GM19351 (cell line): ENCODE results near the gene NDUFA7.
"Not testable (repeated sequence)": the region's sequence is repeated elsewhere in the genome, so short reads cannot be mapped to it uniquely, and the experiment has no call there.

Experiments
- ATAC-seq: cut with Tn5 transposase; IDR thresholded peaks from one replicate; pipeline ENCODE4 v1.9.1; 2021; ENCODE audit warnings: mild to moderate bottlenecking, moderate library complexity; ENCODE audit not compliant: unreplicated experiment

Gene NDUFA7

DNA sequence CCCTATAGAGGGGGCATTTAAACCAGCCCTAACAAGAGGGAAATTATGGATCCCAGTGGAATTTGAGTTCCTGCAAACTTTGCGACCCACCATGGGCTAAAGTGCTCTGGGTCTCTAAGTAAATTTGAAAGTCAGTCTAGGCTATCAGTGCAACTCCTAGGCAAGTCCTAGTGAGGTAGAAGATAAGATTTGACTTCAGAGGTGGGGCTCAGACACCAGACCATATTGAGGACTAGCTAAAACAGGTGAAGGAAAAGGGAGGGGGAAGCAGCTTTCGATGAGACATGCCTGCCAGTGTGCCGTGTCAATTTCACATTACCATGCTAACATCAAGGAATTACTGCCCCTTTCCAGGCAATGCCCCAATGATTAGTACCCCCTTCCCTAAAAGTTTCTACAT is 51.5 kb downstream of the NDUFA7 start:
- ATAC-seq, result no peak

DNA sequence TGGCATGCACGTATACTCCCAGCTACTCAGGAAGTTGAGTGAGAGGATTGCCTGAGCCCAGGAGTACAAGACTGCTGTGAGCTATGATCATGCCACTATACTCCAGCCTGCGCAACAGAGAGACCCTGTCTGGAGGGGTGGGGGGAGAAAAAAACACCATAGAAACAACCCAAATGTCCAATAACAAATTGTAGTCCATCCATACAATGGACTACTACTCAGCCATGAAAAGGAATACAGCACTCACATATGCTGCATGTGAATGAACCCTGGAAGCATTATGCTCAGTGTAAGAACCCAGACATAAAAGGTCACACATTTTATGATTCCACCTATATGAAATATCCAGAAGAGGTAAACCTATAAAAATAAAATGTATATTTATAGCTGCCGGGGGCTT is 55.3 kb downstream of the NDUFA7 start:
- ATAC-seq, result no peak

DNA sequence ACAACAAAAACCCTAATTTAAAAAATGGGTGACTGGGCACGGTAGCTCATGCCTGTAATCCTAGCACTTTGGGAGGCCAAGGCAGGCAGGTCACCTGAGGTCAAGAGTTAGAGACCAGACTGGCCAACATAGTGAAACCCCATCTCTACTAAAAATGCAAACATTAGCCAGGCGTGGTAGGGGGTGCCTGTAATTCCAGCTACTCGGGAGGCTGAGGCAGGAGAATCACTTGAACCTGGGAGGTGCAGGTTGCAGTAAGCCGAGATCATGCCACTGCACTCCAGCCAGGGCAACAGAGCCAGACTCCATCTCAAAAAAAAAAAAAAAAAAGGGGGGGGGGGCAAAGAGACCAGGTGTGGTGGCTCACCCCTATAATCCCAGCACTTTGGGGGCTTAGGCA is 56.9 kb downstream of the NDUFA7 start:
- ATAC-seq, result not testable (repeated sequence)

DNA sequence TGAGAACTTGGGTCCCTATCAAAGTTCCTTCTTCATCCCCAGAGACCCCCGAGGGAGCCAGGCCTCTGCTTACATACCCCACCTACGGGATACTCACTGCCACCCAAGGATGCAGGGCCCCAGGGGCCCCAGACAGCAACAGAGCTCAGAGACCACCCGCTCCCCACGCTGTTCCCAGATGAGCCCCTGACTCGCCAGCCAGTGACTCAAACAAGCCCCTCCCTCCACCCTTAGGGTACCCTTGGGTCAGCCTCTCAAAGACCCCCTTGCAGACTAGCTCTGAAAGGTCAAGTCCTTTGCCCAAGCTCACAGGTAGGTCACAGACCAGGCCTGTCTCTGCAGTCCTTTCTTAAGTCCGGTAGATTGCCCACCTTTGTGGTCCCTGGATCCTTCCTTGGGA is 58.7 kb downstream of the NDUFA7 start:
- ATAC-seq, result no peak

DNA sequence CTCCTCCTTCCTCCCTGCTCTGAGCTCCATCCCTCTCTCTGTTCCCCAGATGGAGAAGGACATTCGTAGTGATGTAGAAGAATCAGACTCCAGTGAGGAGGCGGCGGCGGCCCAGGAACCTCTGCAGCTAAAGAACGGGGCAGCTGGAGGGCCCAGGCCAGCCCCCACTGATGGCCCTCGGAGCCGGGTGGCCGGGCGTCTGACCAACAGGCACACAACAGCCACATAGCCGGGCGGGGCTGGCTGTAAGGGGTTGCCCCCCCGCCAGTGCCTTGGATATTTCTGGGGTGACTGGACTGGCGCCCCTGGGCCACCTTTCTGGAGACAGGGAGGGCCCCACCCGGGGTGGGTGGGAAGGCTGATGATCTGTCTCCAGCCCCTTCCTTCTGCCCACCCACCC is 59.3 kb downstream of the NDUFA7 start:
- no peak for ATAC-seq

DNA sequence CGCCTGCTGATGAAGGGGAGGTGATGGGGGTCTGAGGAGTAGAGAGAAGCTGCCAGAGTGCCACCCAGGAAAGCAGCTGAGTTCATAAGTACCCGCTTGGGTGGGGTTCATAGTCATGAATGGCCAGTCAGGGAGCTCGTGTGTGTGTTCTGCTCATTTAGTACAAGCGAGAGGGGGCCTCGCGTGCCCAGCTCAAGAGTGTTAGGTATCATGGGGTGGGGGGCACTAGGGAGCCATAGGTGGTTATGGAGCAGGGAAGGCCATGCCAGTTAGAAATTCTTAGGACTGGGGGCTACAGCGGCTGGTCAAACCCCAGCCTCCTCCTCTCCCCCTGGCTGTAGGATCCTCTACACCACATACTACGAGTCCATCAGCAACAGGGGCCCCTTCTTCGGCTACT is 59.8 kb downstream of the NDUFA7 start:
- no peak for ATAC-seq
